Measurements from ENCODE around the gene PGLYRP2.

DNA sequence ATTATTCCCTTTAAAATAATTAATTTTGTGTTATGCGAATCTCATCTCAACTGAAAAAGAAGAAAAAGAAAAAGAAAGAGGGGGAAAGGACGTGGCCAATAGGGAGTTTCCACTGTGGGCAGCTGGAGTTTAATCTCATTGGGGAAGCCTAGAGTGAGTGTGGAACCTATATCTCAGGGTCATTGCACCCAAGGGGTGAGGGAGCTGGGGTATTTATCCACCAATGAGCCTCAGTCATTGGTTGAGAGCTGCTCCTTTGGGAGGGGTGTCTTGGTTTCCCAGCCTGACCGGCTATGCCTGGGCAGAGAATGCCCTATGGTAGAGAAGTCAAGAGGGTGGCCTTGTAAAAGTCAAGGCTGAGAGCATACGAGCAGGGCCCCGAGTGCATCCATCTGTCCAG, 45.5 kb upstream of the PGLYRP2 start:
- TF ChIP-seq, protein P1, sequence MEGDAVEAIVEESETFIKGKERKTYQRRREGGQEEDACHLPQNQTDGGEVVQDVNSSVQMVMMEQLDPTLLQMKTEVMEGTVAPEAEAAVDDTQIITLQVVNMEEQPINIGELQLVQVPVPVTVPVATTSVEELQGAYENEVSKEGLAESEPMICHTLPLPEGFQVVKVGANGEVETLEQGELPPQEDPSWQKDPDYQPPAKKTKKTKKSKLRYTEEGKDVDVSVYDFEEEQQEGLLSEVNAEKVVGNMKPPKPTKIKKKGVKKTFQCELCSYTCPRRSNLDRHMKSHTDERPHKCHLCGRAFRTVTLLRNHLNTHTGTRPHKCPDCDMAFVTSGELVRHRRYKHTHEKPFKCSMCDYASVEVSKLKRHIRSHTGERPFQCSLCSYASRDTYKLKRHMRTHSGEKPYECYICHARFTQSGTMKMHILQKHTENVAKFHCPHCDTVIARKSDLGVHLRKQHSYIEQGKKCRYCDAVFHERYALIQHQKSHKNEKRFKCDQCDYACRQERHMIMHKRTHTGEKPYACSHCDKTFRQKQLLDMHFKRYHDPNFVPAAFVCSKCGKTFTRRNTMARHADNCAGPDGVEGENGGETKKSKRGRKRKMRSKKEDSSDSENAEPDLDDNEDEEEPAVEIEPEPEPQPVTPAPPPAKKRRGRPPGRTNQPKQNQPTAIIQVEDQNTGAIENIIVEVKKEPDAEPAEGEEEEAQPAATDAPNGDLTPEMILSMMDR (conservative IDR thresholded peaks at IDR 0.05 in 1 of 2, IDR thresholded peaks at IDR 0.05 in 1 of 2; ENCODE audit: low read depth in 1 of 2, low read length in 2 of 2) = no peak
- TF ChIP-seq EZH2 (IDR thresholded peaks at IDR 0.05; ENCODE audit: low read length, missing control alignments) = no peak

Measured in fibroblast of lung (primary cell).